Right hindlimb (tissue), 1 donor: ENCODE data around the gene ILDR2.
"Not testable (repeated sequence)": the region's sequence is repeated elsewhere in the genome, so short reads cannot be mapped to it uniquely, and the experiment has no call there.

Experiments
- DNase-seq: peaks from one replicate; pipeline ENCODE4 v3.0.0-alpha.2; 2018

Gene ILDR2

GRCh38 chr1:166884971-166885370 lies 90.4 kb downstream of the ILDR2 start:
- no peak for DNase-seq

GRCh38 chr1:166884040-166884642 lies 91.2 kb downstream of the ILDR2 start:
- peak; percentile 65 for DNase-seq

DNA sequence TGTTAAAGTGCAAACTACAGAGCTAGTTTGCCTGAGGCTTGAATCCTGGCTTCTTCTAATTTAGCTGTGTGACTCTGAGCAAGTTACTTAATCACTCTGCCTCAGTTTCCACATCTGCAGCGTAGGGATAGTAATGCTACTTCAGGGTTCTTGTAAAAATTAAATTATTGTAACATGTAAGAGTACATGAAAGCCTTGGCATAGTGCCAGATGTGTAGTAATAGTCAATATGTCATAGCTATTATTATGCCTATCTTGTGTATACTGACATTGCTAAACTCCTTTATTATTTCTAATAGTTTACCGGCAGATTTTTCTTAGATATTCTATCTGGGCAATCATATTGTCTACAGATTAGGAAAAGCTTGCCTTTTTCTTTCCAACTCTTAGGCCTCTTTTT lies 92.4 kb downstream of the ILDR2 start:
- DNase-seq, result no peak

- not testable (repeated sequence) for DNase-seq
These were observed 97.0 kb downstream of the ILDR2 start for GRCh38 chr1:166878173-166878917.

GRCh38 chr1:166876540-166876838 lies 98.9 kb downstream of the ILDR2 start:
- no peak for DNase-seq

DNA sequence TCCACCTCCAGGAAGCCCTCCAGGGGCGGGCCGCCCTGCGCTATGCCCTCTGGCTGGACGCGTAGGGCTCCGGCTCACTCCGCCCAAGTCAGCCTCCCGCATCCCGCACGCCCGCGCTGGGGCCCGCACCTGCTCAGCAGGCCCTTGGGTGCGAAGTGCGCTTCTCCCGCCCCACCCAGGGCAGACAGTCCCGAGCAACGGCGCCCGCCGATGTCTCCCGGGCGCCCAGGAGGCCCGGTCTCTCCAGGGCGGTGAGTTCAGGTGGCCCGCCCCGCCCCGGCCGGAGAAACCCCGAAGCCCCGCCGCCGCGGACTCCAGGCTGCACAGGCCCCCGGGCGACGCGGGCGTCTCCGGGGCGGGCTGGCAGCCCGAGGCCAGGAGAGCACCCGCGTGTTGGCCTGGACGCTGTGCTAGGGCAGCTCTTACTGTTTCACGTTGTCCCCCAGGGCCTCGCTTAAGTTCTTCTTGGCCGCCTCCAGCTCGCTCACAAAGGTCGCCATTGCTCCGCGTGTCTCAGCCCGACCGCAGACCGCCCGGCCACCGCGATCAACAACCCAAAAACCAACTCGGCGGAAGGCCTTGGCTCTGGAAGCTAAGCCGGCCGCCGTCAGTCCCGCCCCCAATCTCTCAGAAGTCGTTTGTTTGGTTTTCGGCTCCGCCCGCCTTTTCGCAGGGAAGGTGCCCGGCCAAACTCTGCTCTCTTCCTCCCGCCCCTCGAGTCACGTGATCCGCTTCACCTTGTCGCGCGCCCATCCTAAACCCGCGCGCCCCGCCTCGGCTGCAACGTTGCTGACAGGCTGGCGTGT lies 99.4 kb downstream of the ILDR2 start, which contains the start of gene TADA1:
Gene TADA1, minus strand, starts transcription at position 531 of the 806 bp plus-strand sequence. Its CDS starts 31 bp downstream, at position 500.
- DNase-seq, result peak; percentile 99

- no peak for DNase-seq
These were observed 100.0 kb downstream of the ILDR2 start for GRCh38 chr1:166875302-166875733.

DNA sequence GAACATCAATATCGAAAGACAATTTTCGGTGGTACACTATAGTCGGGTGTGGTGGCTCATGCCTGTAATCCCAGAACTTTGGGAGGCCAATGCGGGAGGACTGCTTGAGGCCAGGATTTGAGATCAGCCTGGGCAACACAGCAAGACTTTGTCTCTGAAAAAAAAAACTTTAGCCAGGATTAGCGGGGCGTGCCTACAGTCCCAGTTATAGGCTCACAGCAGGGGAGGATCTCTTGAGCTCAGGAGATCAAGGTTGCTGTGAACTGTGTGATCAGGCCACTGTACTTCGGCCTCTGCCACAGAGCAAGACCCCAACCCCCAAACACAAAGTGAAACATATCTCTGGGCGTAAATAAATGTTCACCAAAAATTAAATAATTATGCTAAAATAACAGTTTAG lies 100.9 kb downstream of the ILDR2 start:
- no peak for DNase-seq

GRCh38 chr1:166870584-166870983 lies 104.8 kb downstream of the ILDR2 start:
- DNase-seq, result no peak

DNA sequence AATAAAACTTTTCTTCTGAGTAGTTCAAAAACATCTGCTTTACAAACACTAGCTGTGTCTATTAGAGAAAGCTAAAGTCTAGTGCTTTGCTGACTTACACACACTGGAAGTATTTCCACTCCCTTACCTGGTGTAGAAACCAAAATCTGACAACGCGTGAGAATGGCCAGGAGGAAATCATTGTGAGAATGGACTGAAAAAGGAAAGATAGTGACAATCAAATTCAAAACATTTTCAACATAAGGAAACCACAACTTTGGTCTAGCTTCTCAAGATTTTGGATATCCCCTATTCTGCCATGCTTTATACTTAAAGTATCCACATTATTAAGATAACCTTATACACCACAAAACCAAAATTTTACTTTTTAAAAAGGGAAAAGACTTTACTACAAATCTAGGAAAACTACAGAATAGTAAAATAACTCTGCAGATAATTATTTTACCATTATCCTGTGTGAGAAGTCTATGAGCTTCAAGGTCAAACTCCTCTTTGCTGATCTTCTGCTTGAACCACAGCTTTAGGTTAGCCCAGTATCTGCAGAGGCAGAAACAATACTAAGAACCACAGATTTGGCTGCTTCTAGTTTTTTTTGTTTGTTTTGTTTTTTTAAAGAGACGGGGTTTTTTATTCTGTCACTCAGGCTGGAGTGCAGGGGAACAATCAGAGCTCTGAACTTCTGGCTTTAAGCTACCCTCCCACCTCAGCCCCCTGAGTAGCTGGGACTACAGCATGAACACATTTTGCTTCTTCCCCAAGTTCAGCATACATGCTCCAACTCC lies 105.8 kb downstream of the ILDR2 start:
- no peak for DNase-seq

DNA sequence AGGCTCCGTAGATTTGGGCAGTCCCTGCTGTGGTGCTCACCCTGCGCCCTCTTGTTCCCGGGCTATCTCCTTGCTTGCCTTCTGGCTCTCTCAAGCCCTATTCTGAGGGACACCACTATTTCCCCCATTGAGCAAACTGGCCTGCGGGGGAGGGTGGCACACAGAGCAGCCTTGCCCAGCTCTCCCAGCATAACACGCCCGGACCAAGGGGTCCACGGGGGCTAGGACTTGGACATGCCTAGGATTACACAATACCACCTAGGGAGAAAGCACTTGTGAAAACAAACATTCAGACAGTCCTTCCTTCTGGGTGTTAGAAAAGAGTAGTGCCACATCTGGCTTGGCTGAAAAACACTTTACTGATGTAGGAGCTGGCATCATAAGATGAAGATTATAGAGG lies 106.7 kb downstream of the ILDR2 start:
- DNase-seq, result no peak

DNA sequence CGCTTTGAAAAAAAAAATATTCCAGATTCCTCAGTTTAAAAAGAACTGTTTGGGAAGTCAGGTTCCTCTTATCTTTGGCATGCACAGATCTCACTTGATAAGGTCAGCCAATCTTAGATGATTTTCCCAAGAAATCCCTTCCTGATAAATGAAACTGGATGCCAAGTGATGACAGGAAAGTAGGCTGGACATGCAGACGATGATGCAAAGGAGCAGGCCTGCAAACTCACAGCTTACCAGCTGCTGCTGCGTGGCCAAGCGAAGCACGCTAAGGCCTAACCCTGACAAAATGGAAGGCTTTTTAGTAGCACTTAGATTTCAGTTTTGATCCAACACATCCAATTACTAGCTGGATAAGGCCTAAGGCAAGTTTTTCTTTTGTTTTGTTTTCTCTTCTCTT lies 109.4 kb downstream of the ILDR2 start:
- no peak for DNase-seq

DNA sequence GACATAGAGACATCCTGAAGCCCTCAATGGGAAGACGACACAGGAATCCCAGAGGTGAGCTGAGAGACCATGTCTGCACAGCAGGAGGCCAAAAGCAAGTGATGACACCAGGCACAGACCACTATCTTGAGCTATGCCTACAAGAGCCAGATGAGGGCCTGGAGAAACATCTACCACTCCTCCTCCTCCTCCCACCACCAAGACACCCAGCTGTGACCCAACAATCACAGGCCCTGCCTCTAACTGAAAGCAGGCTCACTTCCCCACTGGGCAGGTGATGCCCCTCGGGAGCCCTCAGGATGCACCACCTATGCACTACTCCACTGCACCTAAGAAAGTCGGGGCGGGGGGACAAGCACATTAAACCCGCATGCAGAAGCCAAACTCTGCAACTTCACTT lies 115.7 kb downstream of the ILDR2 start:
- no peak for DNase-seq

GRCh38 chr1:166858726-166859419 lies 116.5 kb downstream of the ILDR2 start:
- no peak for DNase-seq
